Measurements from ENCODE around the gene SLC16A2. TPM values are rescaled to one million over a fixed set of nuclear protein-coding genes. Genes with fewer than 3 reads are reported as not detected.

SLC16A2 gene
- polyA plus RNA-seq, 3 donors, result not detected

DNA sequence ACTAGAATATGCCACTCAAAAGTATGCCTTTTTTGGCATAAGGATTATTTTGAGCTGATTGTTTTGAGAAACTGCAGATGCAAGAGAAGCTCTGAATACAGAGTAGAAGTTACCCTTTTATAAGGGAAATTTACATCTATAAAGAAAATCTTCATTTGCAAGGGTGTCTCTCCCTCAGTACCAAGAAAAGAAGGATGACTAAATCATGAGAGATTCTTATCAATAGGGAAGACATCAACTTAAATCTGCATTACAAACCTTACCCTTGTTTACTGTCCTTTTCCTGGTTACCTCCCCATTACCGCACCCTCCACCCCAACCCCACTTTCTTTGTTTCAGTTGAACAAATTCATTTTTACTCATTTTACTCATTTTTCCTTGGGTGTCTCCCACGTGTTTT lies 130.6 kb downstream of the SLC16A2 start:
- H3K79me2 ChIP-seq (ENCODE audit: insufficient read depth, low read length), result no peaks in the 10 kb centered on the region
- H3K4me3 Mint-ChIP-seq, result no peak overlapping the region
- intact Hi-C loops (cut with micrococcal nuclease), result no loop called here

DNA sequence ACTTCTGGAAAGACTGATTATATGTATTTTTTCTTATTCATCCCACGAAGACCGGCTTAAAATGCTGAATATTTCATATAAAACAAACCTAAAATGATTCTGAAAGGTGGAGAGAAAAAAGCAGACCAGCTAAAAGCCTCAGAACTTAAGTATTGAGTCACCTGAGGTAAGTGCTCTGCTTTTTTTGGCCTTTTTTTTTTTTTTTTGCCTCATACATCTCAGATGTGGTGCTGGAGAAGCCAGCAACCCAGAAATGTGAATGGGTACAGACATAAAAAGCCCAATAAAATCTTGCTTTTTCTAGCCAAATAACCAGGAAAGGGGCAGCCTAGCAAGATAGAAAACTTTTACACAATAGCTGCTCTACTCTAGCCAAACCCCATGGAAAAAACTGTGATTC lies 136.1 kb downstream of the SLC16A2 start:
- Mint-ChIP-seq H3K9me3 (peaks cover 0 to 7% (median 0%) of the 10 kb centered on the region in 7 donors), H3K27me3 (ENCODE audit: low read depth in 3 of 3) (peaks cover 0 to 1% (median 0%) of the 10 kb centered on the region in 3 donors), H3K27ac (no peak overlapping the region), H3K4me3 (no peak overlapping the region), H3K36me3 (no peaks in the 10 kb centered on the region), H3K4me1 (no peaks in the 10 kb centered on the region)
- intact Hi-C loops (cut with micrococcal nuclease), result no loop called here
- no peak overlapping the region for H2AFZ ChIP-seq (ENCODE audit: insufficient read depth, low read depth, low read length, poor library complexity, severe bottlenecking)
- H3K4me1 ChIP-seq (ENCODE audit: control insufficient read depth in 1 of 2, insufficient read depth in 2 of 2, low read length in 2 of 2), result no peaks in the 10 kb centered on the region
- H3K4me2 ChIP-seq (replicated peaks; ENCODE audit: extremely low read depth, low read length, poor library complexity, severe bottlenecking), result no peak overlapping the region
- no peaks in the 10 kb centered on the region for H3K9me3 ChIP-seq (replicated peaks in 1 of 2; ENCODE audit: control insufficient read depth in 1 of 2, insufficient read depth in 1 of 2, low read length in 2 of 2)
- H3K4me3 ChIP-seq (replicated peaks in 1 of 3; ENCODE audit: low read depth in 2 of 3, low read length in 3 of 3), result no peak overlapping the region
- H3K27ac ChIP-seq (ENCODE audit: low read depth in 1 of 2, low read length in 2 of 2), result no peak overlapping the region
- WGBS (ENCODE audit: insufficient coverage), result no CpG with 5 or more reads among the region's 2 CpGs
- TF ChIP-seq, protein P1, sequence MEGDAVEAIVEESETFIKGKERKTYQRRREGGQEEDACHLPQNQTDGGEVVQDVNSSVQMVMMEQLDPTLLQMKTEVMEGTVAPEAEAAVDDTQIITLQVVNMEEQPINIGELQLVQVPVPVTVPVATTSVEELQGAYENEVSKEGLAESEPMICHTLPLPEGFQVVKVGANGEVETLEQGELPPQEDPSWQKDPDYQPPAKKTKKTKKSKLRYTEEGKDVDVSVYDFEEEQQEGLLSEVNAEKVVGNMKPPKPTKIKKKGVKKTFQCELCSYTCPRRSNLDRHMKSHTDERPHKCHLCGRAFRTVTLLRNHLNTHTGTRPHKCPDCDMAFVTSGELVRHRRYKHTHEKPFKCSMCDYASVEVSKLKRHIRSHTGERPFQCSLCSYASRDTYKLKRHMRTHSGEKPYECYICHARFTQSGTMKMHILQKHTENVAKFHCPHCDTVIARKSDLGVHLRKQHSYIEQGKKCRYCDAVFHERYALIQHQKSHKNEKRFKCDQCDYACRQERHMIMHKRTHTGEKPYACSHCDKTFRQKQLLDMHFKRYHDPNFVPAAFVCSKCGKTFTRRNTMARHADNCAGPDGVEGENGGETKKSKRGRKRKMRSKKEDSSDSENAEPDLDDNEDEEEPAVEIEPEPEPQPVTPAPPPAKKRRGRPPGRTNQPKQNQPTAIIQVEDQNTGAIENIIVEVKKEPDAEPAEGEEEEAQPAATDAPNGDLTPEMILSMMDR (IDR thresholded peaks at IDR 0.05), result no peak
- H3K9ac ChIP-seq (ENCODE audit: insufficient read depth, low read length, poor library complexity, severe bottlenecking), result no peak overlapping the region
- no peak for DNase-seq
- H4K20me1 ChIP-seq (ENCODE audit: insufficient read depth, low read length), result no peaks in the 10 kb centered on the region
- H3K36me3 ChIP-seq (replicated peaks in 1 of 2; ENCODE audit: control insufficient read depth in 1 of 2, insufficient read depth in 2 of 2, low read length in 2 of 2), result no peaks in the 10 kb centered on the region
- H3K27me3 ChIP-seq (ENCODE audit: control insufficient read depth in 2 of 2, insufficient read depth in 2 of 2, low read length in 2 of 2), result no peaks in the 10 kb centered on the region
- H3K79me2 ChIP-seq (ENCODE audit: insufficient read depth, low read length), result no peaks in the 10 kb centered on the region

More for the DNA sequence above, 130.6 kb downstream of the SLC16A2 start:
- Mint-ChIP-seq H3K4me1 (peaks cover 3% of the 10 kb centered on the region), H3K27ac (no peak overlapping the region), H3K27me3 (ENCODE audit: low read depth in 3 of 3) (peaks cover 2 to 3% (median 3%) of the 10 kb centered on the region in 3 donors), H3K9me3 (peaks cover 0 to 5% (median 0%) of the 10 kb centered on the region in 7 donors), H3K36me3 (no peaks in the 10 kb centered on the region)
- TF ChIP-seq, protein P1 (IDR thresholded peaks at IDR 0.05), result no peak
- Histone ChIP-seq H3K4me1 (ENCODE audit: control insufficient read depth in 1 of 2, insufficient read depth in 2 of 2, low read length in 2 of 2) (peaks cover 0 to 7% of the 10 kb centered on the region in 2 donors), H3K36me3 (replicated peaks in 1 of 2; ENCODE audit: control insufficient read depth in 1 of 2, insufficient read depth in 2 of 2, low read length in 2 of 2) (no peaks in the 10 kb centered on the region), H3K9ac (ENCODE audit: insufficient read depth, low read length, poor library complexity, severe bottlenecking) (no peak overlapping the region), H3K27me3 (ENCODE audit: control insufficient read depth in 2 of 2, insufficient read depth in 2 of 2, low read length in 2 of 2) (no peaks in the 10 kb centered on the region), H3K4me2 (replicated peaks; ENCODE audit: extremely low read depth, low read length, poor library complexity, severe bottlenecking) (no peak overlapping the region), H2AFZ (ENCODE audit: insufficient read depth, low read depth, low read length, poor library complexity, severe bottlenecking) (no peak overlapping the region), H4K20me1 (ENCODE audit: insufficient read depth, low read length) (no peaks in the 10 kb centered on the region), H3K9me3 (replicated peaks in 1 of 2; ENCODE audit: control insufficient read depth in 1 of 2, insufficient read depth in 1 of 2, low read length in 2 of 2) (no peaks in the 10 kb centered on the region), H3K4me3 (replicated peaks in 1 of 3; ENCODE audit: low read depth in 2 of 3, low read length in 3 of 3) (no peak overlapping the region), H3K27ac (ENCODE audit: low read depth in 1 of 2, low read length in 2 of 2) (no peak overlapping the region)
- no peak for DNase-seq
- WGBS (ENCODE audit: insufficient coverage), result no CpG with 5 or more reads among the region's 2 CpGs

All from CD14-positive monocyte (primary cell).